Vagina (tissue), 2 donors: Measurements from ENCODE around the gene SUSD1.

Source experiments
- POLR2A ChIP-seq, 2 donors: fragments of 450-650 bp; IDR thresholded peaks; one replicate each; pipeline ENCODE4 v1.6.1; 2017; ENCODE audit warnings: antibody characterized with exemption in 2 of 2, mild to moderate bottlenecking in 2 of 2, moderate library complexity in 2 of 2
- POLR2AphosphoS5 ChIP-seq, 2 donors: sonication (generic); formaldehyde crosslinking; IDR thresholded peaks; one replicate each; pipeline ENCODE4 v1.9.0; 2017; ENCODE audit warnings: antibody characterized with exemption in 2 of 2, mild to moderate bottlenecking in 2 of 2, low read depth in 1 of 2; ENCODE audit not compliant: insufficient read depth in 1 of 2
- TF ChIP-seq, protein P1 (sequence below), 3 experiments: fragments of 450-650 bp in 2 of 3; fragments of 200-600 bp in 1 of 3; sonication (generic) in 1 of 3; IDR thresholded peaks; one replicate each; pipeline ENCODE4 v1.5.1; 2017 to 2019; ENCODE audit warnings: antibody characterized with exemption in 3 of 3, mild to moderate bottlenecking in 2 of 3, moderate library complexity in 2 of 3

- TF ChIP-seq POLR2AphosphoS5 (IDR thresholded peaks at IDR 0.05; ENCODE audit: insufficient read depth in 1 of 2, low read depth in 1 of 2) (no peak), POLR2A (IDR thresholded peaks at IDR 0.05) (no peak)
- TF ChIP-seq, protein P1, sequence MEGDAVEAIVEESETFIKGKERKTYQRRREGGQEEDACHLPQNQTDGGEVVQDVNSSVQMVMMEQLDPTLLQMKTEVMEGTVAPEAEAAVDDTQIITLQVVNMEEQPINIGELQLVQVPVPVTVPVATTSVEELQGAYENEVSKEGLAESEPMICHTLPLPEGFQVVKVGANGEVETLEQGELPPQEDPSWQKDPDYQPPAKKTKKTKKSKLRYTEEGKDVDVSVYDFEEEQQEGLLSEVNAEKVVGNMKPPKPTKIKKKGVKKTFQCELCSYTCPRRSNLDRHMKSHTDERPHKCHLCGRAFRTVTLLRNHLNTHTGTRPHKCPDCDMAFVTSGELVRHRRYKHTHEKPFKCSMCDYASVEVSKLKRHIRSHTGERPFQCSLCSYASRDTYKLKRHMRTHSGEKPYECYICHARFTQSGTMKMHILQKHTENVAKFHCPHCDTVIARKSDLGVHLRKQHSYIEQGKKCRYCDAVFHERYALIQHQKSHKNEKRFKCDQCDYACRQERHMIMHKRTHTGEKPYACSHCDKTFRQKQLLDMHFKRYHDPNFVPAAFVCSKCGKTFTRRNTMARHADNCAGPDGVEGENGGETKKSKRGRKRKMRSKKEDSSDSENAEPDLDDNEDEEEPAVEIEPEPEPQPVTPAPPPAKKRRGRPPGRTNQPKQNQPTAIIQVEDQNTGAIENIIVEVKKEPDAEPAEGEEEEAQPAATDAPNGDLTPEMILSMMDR (IDR thresholded peaks at IDR 0.05): no peak
These were observed 111.9 kb downstream of the SUSD1 start for GRCh38 chr9:112063151-112063550.
